Upper lobe of left lung (tissue), 4 donors: ENCODE data around the gene HLA-C.

Source experiments
- POLR2A ChIP-seq, 4 donors: fragments of 450-650 bp; IDR thresholded peaks; one replicate each; pipeline ENCODE4 v1.5.1; 2016 to 2017; ENCODE audit warnings: antibody characterized with exemption in 4 of 4, mild to moderate bottlenecking in 2 of 4
- TF ChIP-seq, protein P1 (sequence below), 6 experiments: fragments of 450-650 bp in 4 of 6; fragments of 200-600 bp in 2 of 6; sonication (generic) in 2 of 6; IDR thresholded peaks; one replicate each; pipeline ENCODE4 v1.5.1; 2016 to 2019; ENCODE audit warnings: antibody characterized with exemption in 6 of 6

DNA sequence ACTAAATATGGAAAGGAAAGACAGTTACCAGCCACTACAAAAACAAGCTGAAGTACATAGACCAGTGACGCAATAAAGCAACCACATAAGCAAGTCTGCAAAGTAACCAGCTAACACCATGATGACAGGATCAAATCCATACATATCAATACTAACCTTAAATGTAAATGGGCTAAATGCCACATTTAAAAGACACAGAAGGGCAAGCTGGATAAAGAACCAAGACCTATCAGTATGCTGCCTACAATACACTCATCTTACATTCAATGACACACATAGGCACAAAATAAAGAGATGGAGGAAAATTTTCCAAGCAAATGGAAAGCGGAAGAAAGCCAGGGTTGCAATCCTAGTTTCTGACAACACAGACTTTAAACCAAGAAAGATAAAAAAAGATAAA is 24.1 kb downstream of the HLA-C start:
- TF ChIP-seq, protein P1, sequence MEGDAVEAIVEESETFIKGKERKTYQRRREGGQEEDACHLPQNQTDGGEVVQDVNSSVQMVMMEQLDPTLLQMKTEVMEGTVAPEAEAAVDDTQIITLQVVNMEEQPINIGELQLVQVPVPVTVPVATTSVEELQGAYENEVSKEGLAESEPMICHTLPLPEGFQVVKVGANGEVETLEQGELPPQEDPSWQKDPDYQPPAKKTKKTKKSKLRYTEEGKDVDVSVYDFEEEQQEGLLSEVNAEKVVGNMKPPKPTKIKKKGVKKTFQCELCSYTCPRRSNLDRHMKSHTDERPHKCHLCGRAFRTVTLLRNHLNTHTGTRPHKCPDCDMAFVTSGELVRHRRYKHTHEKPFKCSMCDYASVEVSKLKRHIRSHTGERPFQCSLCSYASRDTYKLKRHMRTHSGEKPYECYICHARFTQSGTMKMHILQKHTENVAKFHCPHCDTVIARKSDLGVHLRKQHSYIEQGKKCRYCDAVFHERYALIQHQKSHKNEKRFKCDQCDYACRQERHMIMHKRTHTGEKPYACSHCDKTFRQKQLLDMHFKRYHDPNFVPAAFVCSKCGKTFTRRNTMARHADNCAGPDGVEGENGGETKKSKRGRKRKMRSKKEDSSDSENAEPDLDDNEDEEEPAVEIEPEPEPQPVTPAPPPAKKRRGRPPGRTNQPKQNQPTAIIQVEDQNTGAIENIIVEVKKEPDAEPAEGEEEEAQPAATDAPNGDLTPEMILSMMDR (IDR thresholded peaks at IDR 0.05), result no peak
- no peak for TF ChIP-seq POLR2A (IDR thresholded peaks at IDR 0.05)
